CD4-positive, alpha-beta T cell treated with Interleukin-21 for 1 hour (primary cell): ENCODE measurements around the gene FANCC.

ENCODE experiments used
- DNase-seq: peaks from one replicate; pipeline ENCODE4 v3.0.0-alpha.2; 2020

The FANCC gene

GRCh38 chr9:95055851-95056551 lies 261.5 kb downstream of the FANCC start:
- DNase-seq = no peak

GRCh38 chr9:95055334-95055850 lies 262.1 kb downstream of the FANCC start:
- no peak for DNase-seq

GRCh38 chr9:95053611-95054570 lies 263.6 kb downstream of the FANCC start:
- DNase-seq = no peak

DNA sequence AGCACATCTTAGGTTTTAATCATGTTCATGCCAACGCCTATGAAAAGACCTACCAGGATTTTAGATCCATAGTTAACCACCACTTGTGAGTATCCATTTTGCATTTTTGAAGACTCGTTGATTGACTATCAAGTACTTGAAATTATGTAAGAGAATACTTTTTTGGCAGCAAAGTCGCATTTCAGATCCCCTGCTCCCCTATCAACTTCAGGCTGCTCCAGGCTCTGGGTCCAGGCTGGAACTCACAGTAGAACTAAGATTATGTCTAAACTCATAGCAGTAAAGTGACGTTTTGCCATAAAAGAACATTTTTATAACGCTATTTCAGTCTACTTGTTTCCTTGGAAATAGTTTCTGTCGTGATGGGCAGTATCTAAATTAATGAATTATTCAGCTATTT lies 267.7 kb downstream of the FANCC start:
- no peak for DNase-seq
